ENCODE results near the gene CPED1. TPM values are rescaled to one million over a fixed set of nuclear protein-coding genes. Genes with fewer than 3 reads are reported as not detected.

CPED1 gene
- total RNA-seq, 1 donor from 2014 or later: 0.09 TPM

- H3K27ac Mint-ChIP-seq: no peak overlapping the region
- intact Hi-C loops (cut with micrococcal nuclease): no loop called here
- POLR2A ChIA-PET: no interaction called here
- no peak for ATAC-seq (ENCODE audit: low read depth)
- no peaks in the 10 kb centered on the region for H3K9me3 Mint-ChIP-seq
- peaks cover 9% of the 10 kb centered on the region for H3K4me1 Mint-ChIP-seq
- H3K27me3 Mint-ChIP-seq: peaks cover 3% of the 10 kb centered on the region
- CTCF ChIA-PET: no interaction called here
- DNase-seq: no peak
- no peak for TF ChIP-seq CTCF (IDR thresholded peaks at IDR 0.05)
- no peak overlapping the region for H3K4me3 Mint-ChIP-seq
- no peaks in the 10 kb centered on the region for H3K36me3 Mint-ChIP-seq (ENCODE audit: low read depth)
Measured at GRCh38 chr7:120944826-120945562, 43.5 kb upstream of the CPED1 start.

- no peak for TF ChIP-seq CTCF (IDR thresholded peaks at IDR 0.05)
- H3K27ac Mint-ChIP-seq: no peak overlapping the region
- ATAC-seq (ENCODE audit: low read depth): no peak
- no peak for DNase-seq
- H3K4me1 Mint-ChIP-seq: peaks cover 26% of the 10 kb centered on the region
- POLR2A ChIA-PET: no interaction called here
- H3K9me3 Mint-ChIP-seq: no peaks in the 10 kb centered on the region
- no peak overlapping the region for H3K4me3 Mint-ChIP-seq
- peaks cover 3% of the 10 kb centered on the region for H3K27me3 Mint-ChIP-seq
- intact Hi-C loops (cut with micrococcal nuclease): no loop called here
- H3K36me3 Mint-ChIP-seq (ENCODE audit: low read depth): peaks cover 19% of the 10 kb centered on the region
- CTCF ChIA-PET: interaction anchor here (0.6 kb wide), 1 partner anchor 656 kb away, joined by 3 read pairs; no protein-coding TSS in a partner anchor
Measured at GRCh38 chr7:120947980-120948379, 40.5 kb upstream of the CPED1 start.

DNA sequence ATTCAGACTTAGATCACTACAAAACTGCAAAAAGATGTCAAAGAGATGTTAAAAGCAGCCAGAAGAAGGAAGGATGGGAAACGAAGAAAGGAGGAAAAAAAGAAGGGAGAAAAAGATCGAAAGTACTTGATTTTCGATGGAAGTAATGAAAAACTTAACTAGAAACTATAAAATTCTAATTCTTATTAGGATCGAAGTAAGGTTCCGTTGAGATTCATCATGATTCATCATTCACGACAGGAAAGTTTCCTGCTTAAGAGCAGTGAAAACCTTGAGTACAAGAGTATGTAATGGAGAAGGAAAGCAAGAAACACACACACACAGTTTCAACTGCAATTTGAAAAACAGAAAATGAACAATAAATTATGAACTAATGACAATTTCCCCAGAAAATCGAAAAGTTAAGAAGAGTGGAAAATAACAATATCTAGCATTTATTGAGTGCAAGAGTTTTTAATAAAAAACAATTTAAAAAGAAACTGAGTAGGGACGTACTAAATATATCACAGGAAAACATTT, 39.1 kb upstream of the CPED1 start:
- ChIA-PET POLR2A (no interaction called here), CTCF (no interaction called here)
- peak overlapping the region; percentile 9 for H3K27ac Mint-ChIP-seq
- no peak for TF ChIP-seq CTCF (IDR thresholded peaks at IDR 0.05)
- intact Hi-C loops (cut with micrococcal nuclease): no loop called here
- ATAC-seq (ENCODE audit: low read depth): no peak
- H3K9me3 Mint-ChIP-seq: no peaks in the 10 kb centered on the region
- peaks cover 26% of the 10 kb centered on the region for H3K4me1 Mint-ChIP-seq
- DNase-seq: no peak
- H3K36me3 Mint-ChIP-seq (ENCODE audit: low read depth): peaks cover 28% of the 10 kb centered on the region
- peaks cover 3% of the 10 kb centered on the region for H3K27me3 Mint-ChIP-seq
- H3K4me3 Mint-ChIP-seq: peak overlapping the region; percentile 95

GRCh38 chr7:120949998-120950538, 38.4 kb upstream of the CPED1 start:
- Mint-ChIP-seq H3K4me1 (peaks cover 26% of the 10 kb centered on the region), H3K27me3 (peaks cover 3% of the 10 kb centered on the region), H3K9me3 (no peaks in the 10 kb centered on the region), H3K36me3 (ENCODE audit: low read depth) (peaks cover 34% of the 10 kb centered on the region), H3K4me3 (peak overlapping the region; percentile 95), H3K27ac (peak overlapping the region; percentile 99)
- CTCF ChIA-PET: no interaction called here
- intact Hi-C loops (cut with micrococcal nuclease): loop anchor here (1.0 to 2.0 kb wide), 3 partner anchors 93 to 446 kb away; partner anchors contain the start of gene FAM3C
- no peak for DNase-seq
- TF ChIP-seq CTCF (IDR thresholded peaks at IDR 0.05): no peak
- no peak for ATAC-seq (ENCODE audit: low read depth)
- POLR2A ChIA-PET: interaction anchor here (0.6 to 1.9 kb wide), 37 partner anchors 8 to 1739 kb away, joined by 3 to 24 read pairs (median 4); partner anchors contain the start of genes CPED1 and FAM3C
